CD4-positive, alpha-beta memory T cell (primary cell): ENCODE measurements around the gene POLR3GL. TPM values are rescaled to one million over a fixed set of nuclear protein-coding genes. Genes with fewer than 3 reads are reported as not detected.

Experiments
- CTCF ChIA-PET: fragments of 350-600 bp; sonication (Branson Sonifier 250); formaldehyde crosslinking; loops from one replicate; lab custom pipeline; 2021; ENCODE audit warnings: inconsistent platforms; ENCODE audit not compliant: partially characterized antibody; lab: Charles Lee
- POLR2A ChIA-PET: fragments of 350-600 bp; sonication (Branson Sonifier 250); formaldehyde crosslinking; loops from one replicate; lab custom pipeline; 2021; ENCODE audit not compliant: partially characterized antibody; lab: Charles Lee
- DNase-seq, 5 donors: peaks; one replicate each; pipeline versions ENCODE4 v3.0.0 to v3.0.0-alpha.2; 2020 to 2022; ENCODE audit warnings: mixed read lengths in 1 of 5
- H3K27ac ChIP-seq: one replicate; pipeline ENCODE4 v1.7.0; 2013; ENCODE audit warnings: low read depth, low read length
- H3K27me3 ChIP-seq: 2 replicates; pipeline ENCODE4 v1.7.0; 2013; ENCODE audit warnings: mild to moderate bottlenecking, low read length, moderate library complexity; ENCODE audit not compliant: insufficient read depth
- H3K36me3 ChIP-seq: 2 replicates; pipeline ENCODE4 v1.7.0; 2013; ENCODE audit warnings: mild to moderate bottlenecking, low read length, moderate library complexity; ENCODE audit not compliant: insufficient read depth
- H3K4me1 ChIP-seq: 2 replicates; pipeline ENCODE4 v1.7.0; 2013; ENCODE audit warnings: mild to moderate bottlenecking, low read length, moderate library complexity; ENCODE audit not compliant: insufficient read depth
- H3K4me3 ChIP-seq, 2 donors: one replicate each; pipeline ENCODE4 v1.7.0; 2013; ENCODE audit warnings: low read length in 2 of 2, mild to moderate bottlenecking in 1 of 2
- H3K9me3 ChIP-seq, 2 donors: one replicate each; pipeline ENCODE4 v1.7.0; 2013; ENCODE audit warnings: low read length in 2 of 2, control low read depth in 1 of 2; ENCODE audit not compliant: control insufficient read depth in 1 of 2
- H3K27ac Mint-ChIP-seq, 7 donors: one replicate each; pipeline ENCODE4 v1.8.0; 2020 to 2021; ENCODE audit warnings: mixed read lengths in 7 of 7, mild to moderate bottlenecking in 6 of 7, inconsistent platforms in 3 of 7, moderate library complexity in 3 of 7
- H3K27me3 Mint-ChIP-seq, 2 donors: one replicate each; pipeline ENCODE4 v1.8.0; 2020 to 2021; ENCODE audit warnings: mixed read lengths in 2 of 2
- H3K36me3 Mint-ChIP-seq, 2 donors: one replicate each; pipeline ENCODE4 v1.8.0; 2020 to 2021; ENCODE audit warnings: mixed read lengths in 2 of 2, inconsistent platforms in 1 of 2, mild to moderate bottlenecking in 1 of 2
- H3K4me1 Mint-ChIP-seq, 4 donors: one replicate each; pipeline ENCODE4 v1.8.0; 2020 to 2021; ENCODE audit warnings: mixed read lengths in 4 of 4, mild to moderate bottlenecking in 1 of 4
- H3K4me3 Mint-ChIP-seq, 8 donors: one replicate each; pipeline ENCODE4 v1.8.0; 2020 to 2021; ENCODE audit warnings: mixed read lengths in 8 of 8, mild to moderate bottlenecking in 7 of 8, moderate library complexity in 6 of 8, inconsistent platforms in 3 of 8
- H3K9me3 Mint-ChIP-seq, 8 donors: one replicate each; pipeline ENCODE4 v1.8.0; 2020 to 2021; ENCODE audit warnings: mixed read lengths in 8 of 8, mild to moderate bottlenecking in 5 of 8, inconsistent platforms in 3 of 8, moderate library complexity in 1 of 8
- intact Hi-C: fragments of 100-400 bp; cut with micrococcal nuclease; formaldehyde crosslinking; loops from one replicate; pipeline ENCODE4 v1.15.1; 2023
- polyA plus RNA-seq, 2 donors: library from polyadenylated mRNA; unstranded; fragments of 300-500 nt; fragmentation: Illumina TruSeq; gene quantifications; one replicate each; pipeline ENCODE4 v1.2.3, GENCODE V29; 2021
- total RNA-seq, 2 experiments: library from RNA; stranded (reverse); gene quantifications; one replicate each; pipeline ENCODE4 v1.2.3, GENCODE V29; 2021

Gene POLR3GL
- total and polyA plus RNA-seq, 4 experiments from 2014 or later: 36.6 to 164 (median 66.8) TPM

GRCh38 chr1:145959957-145960467 is 4.5 kb upstream of the POLR3GL start:
- ChIA-PET CTCF (interaction anchor here (0.9 to 3.5 kb wide), 2 partner anchors 19 to 104 kb away, joined by 3 to 30 read pairs; no protein-coding TSS in a partner anchor), POLR2A (interaction anchor here (1.2 to 17.4 kb wide), 4 partner anchors 19 to 102 kb away, joined by 4 to 444 read pairs (median 286); partner anchors contain the start of genes RBM8A and TXNIP)
- peak overlapping the region; percentile 71 to 95 (median 89) for H3K27ac Mint-ChIP-seq
- peaks cover 54 to 91% (median 63%) of the 10 kb centered on the region in 4 donors for H3K4me1 Mint-ChIP-seq
- peak overlapping the region; percentile 59 to 97 (median 84) for H3K4me3 Mint-ChIP-seq
- no peaks in the 10 kb centered on the region for H3K9me3 Mint-ChIP-seq
- H3K9me3 ChIP-seq: no peaks in the 10 kb centered on the region
- no peaks in the 10 kb centered on the region for H3K27me3 ChIP-seq
- peak overlapping the region; percentile 71 for H3K27ac ChIP-seq
- DNase-seq: no peak
- peaks cover 67% of the 10 kb centered on the region for H3K4me1 ChIP-seq
- intact Hi-C loops: loop anchor here (2.0 to 5.0 kb wide), 3 partner anchors 17 to 43 kb away; partner anchors contain the start of genes PEX11B and TXNIP
- H3K36me3 ChIP-seq: no peaks in the 10 kb centered on the region
- H3K36me3 Mint-ChIP-seq: peaks cover 0 to 22% of the 10 kb centered on the region in 2 donors
- peak overlapping the region in 1 of 2 donors; percentile 85 for H3K4me3 ChIP-seq
- H3K27me3 Mint-ChIP-seq: no peaks in the 10 kb centered on the region

- Histone ChIP-seq H3K4me3 (peak overlapping the region; percentile 44 to 85), H3K36me3 (no peaks in the 10 kb centered on the region), H3K27ac (peak overlapping the region; percentile 71), H3K27me3 (no peaks in the 10 kb centered on the region), H3K4me1 (peaks cover 67% of the 10 kb centered on the region), H3K9me3 (no peaks in the 10 kb centered on the region)
- no peaks in the 10 kb centered on the region for H3K9me3 Mint-ChIP-seq
- intact Hi-C loops: loop anchor here (5.0 kb wide), 1 partner anchor 37 kb away; the partner anchor contains the start of gene TXNIP
- ChIA-PET CTCF (no interaction called here), POLR2A (interaction anchor here (0.7 to 17.4 kb wide), 5 partner anchors 11 to 76 kb away, joined by 3 to 444 read pairs (median 203); partner anchors contain the start of genes RBM8A and TXNIP)
- H3K4me1 Mint-ChIP-seq: peaks cover 52 to 91% (median 61%) of the 10 kb centered on the region in 4 donors
- peak overlapping the region; percentile 82 to 95 (median 89) for H3K27ac Mint-ChIP-seq
- peak in 3 of 5 donors; percentile 37 to 67 (median 44) for DNase-seq
- H3K27me3 Mint-ChIP-seq: no peaks in the 10 kb centered on the region
- peaks cover 0 to 24% of the 10 kb centered on the region in 2 donors for H3K36me3 Mint-ChIP-seq
- H3K4me3 Mint-ChIP-seq: peak overlapping the region; percentile 88 to 97 (median 94)
Observed at GRCh38 chr1:145960468-145961108, 3.9 kb upstream of the POLR3GL start.

GRCh38 chr1:145961109-145961424 is 3.4 kb upstream of the POLR3GL start:
- Mint-ChIP-seq H3K4me3 (peak overlapping the region; percentile 88 to 97 (median 94)), H3K4me1 (peaks cover 48 to 88% (median 56%) of the 10 kb centered on the region in 4 donors), H3K36me3 (peaks cover 0 to 24% of the 10 kb centered on the region in 2 donors), H3K9me3 (no peaks in the 10 kb centered on the region), H3K27me3 (no peaks in the 10 kb centered on the region), H3K27ac (peak overlapping the region; percentile 86 to 95 (median 89))
- intact Hi-C loops: loop anchor here (5.0 kb wide), 1 partner anchor 36 kb away; the partner anchor contains the start of gene TXNIP
- Histone ChIP-seq H3K27ac (peak overlapping the region; percentile 71), H3K4me3 (peak overlapping the region; percentile 44 to 85), H3K27me3 (no peaks in the 10 kb centered on the region), H3K9me3 (no peaks in the 10 kb centered on the region), H3K4me1 (peaks cover 66% of the 10 kb centered on the region), H3K36me3 (no peaks in the 10 kb centered on the region)
- ChIA-PET CTCF (interaction anchor here (9.4 kb wide), 1 partner anchor 18 kb away, joined by 98 read pairs; no protein-coding TSS in a partner anchor), POLR2A (interaction anchor here (0.7 to 17.4 kb wide), 7 partner anchors 11 to 103 kb away, joined by 3 to 444 read pairs (median 9); partner anchors contain the start of genes PIAS3, RBM8A and TXNIP)
- no peak for DNase-seq

GRCh38 chr1:145961425-145962156 is 2.9 kb upstream of the POLR3GL start:
- Histone ChIP-seq H3K4me1 (peaks cover 64% of the 10 kb centered on the region), H3K4me3 (peak overlapping the region; percentile 44 to 85), H3K36me3 (no peaks in the 10 kb centered on the region), H3K9me3 (no peaks in the 10 kb centered on the region), H3K27ac (peak overlapping the region; percentile 71), H3K27me3 (no peaks in the 10 kb centered on the region)
- peak overlapping the region; percentile 88 to 97 (median 94) for H3K4me3 Mint-ChIP-seq
- ChIA-PET POLR2A (interaction anchor here (1.1 to 17.4 kb wide), 9 partner anchors 9 to 103 kb away, joined by 3 to 444 read pairs (median 54); partner anchors contain the start of genes PEX11B, PIAS3, RBM8A and TXNIP), CTCF (interaction anchor here (3.5 to 9.4 kb wide), 4 partner anchors 17 to 115 kb away, joined by 26 to 98 read pairs (median 36); partner anchors contain the start of genes NUDT17 and RBM8A)
- H3K27ac Mint-ChIP-seq: peak overlapping the region; percentile 86 to 94 (median 91)
- no peaks in the 10 kb centered on the region for H3K27me3 Mint-ChIP-seq
- intact Hi-C loops: loop anchor here (5.0 kb wide), 1 partner anchor 36 kb away; the partner anchor contains the start of gene TXNIP
- peaks cover 47 to 83% (median 54%) of the 10 kb centered on the region in 4 donors for H3K4me1 Mint-ChIP-seq
- H3K36me3 Mint-ChIP-seq: peaks cover 0 to 24% of the 10 kb centered on the region in 2 donors
- DNase-seq: peak in 4 of 5 donors; percentile 35 to 63 (median 41)
- no peaks in the 10 kb centered on the region for H3K9me3 Mint-ChIP-seq

- POLR2A ChIA-PET: interaction anchor here (1.1 to 17.4 kb wide), 11 partner anchors 8 to 104 kb away, joined by 3 to 444 read pairs (median 19); partner anchors contain the start of genes PEX11B, PIAS3, RBM8A and TXNIP
Observed at GRCh38 chr1:145962157-145963102, 2.1 kb upstream of the POLR3GL start.

More at GRCh38 chr1:145962157-145963102, 2.1 kb upstream of the POLR3GL start:
- H3K27ac ChIP-seq: peak overlapping the region; percentile 71
- Mint-ChIP-seq H3K4me3 (peak overlapping the region; percentile 93 to 97 (median 95)), H3K27ac (peak overlapping the region; percentile 89 to 99 (median 98)), H3K36me3 (peaks cover 3 to 20% of the 10 kb centered on the region in 2 donors), H3K4me1 (peaks cover 44 to 80% (median 53%) of the 10 kb centered on the region in 4 donors), H3K27me3 (no peaks in the 10 kb centered on the region), H3K9me3 (peaks cover 0 to 3% (median 0%) of the 10 kb centered on the region in 8 donors)
- H3K9me3 ChIP-seq: no peaks in the 10 kb centered on the region
- peaks cover 65% of the 10 kb centered on the region for H3K4me1 ChIP-seq
- CTCF ChIA-PET: interaction anchor here (1.4 to 9.4 kb wide), 7 partner anchors 16 to 116 kb away, joined by 4 to 98 read pairs (median 26); partner anchors contain the start of genes NUDT17, PIAS3 and RBM8A
- no peaks in the 10 kb centered on the region for H3K27me3 ChIP-seq
- intact Hi-C loops: loop anchor here (5.0 kb wide), 1 partner anchor 35 kb away; the partner anchor contains the start of gene TXNIP
- DNase-seq: peak in 2 of 5 donors; percentile 27 to 55
- H3K36me3 ChIP-seq: no peaks in the 10 kb centered on the region
- H3K4me3 ChIP-seq: peak overlapping the region; percentile 65 to 85
